ENCODE results near the gene IL17RC.

GRCh38 chr3:9928158-9928557 lies 11.3 kb downstream of the IL17RC start:
- TF ChIP-seq POLR2A (IDR thresholded peaks at IDR 0.05) (no peak), EP300 (IDR thresholded peaks at IDR 0.05) (no peak)
- TF ChIP-seq, protein P1, sequence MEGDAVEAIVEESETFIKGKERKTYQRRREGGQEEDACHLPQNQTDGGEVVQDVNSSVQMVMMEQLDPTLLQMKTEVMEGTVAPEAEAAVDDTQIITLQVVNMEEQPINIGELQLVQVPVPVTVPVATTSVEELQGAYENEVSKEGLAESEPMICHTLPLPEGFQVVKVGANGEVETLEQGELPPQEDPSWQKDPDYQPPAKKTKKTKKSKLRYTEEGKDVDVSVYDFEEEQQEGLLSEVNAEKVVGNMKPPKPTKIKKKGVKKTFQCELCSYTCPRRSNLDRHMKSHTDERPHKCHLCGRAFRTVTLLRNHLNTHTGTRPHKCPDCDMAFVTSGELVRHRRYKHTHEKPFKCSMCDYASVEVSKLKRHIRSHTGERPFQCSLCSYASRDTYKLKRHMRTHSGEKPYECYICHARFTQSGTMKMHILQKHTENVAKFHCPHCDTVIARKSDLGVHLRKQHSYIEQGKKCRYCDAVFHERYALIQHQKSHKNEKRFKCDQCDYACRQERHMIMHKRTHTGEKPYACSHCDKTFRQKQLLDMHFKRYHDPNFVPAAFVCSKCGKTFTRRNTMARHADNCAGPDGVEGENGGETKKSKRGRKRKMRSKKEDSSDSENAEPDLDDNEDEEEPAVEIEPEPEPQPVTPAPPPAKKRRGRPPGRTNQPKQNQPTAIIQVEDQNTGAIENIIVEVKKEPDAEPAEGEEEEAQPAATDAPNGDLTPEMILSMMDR (IDR thresholded peaks at IDR 0.05) = no peak
